HCT116 (cell line): ENCODE measurements around the gene BLCAP. TPM values are rescaled to one million over a fixed set of nuclear protein-coding genes. Genes with fewer than 3 reads are reported as not detected.

ENCODE experiments used
- ATAC-seq: fragments of 200-7000 bp; cut with Tn5 transposase; 2 replicates; pipeline ENCODE4 v1.9.1; 2020; ENCODE audit warnings: mild to moderate bottlenecking, moderate library complexity
- BruUV-seq: library from RNA; stranded (reverse); fragments of 400-500 nt; replicated peaks from 2 replicates; lab custom pipeline; 2021; lab: Mats Ljungman, UMichigan
- CTCF ChIA-PET: fragments of 300-600 bp; sonication (Branson Sonifier 250); formaldehyde crosslinking; loops from one replicate; lab custom pipeline; 2021; ENCODE audit warnings: antibody characterized with exemption; lab: Charles Lee
- POLR2A ChIA-PET: fragments of 300-600, 350-600 bp; sonication (Branson Sonifier 250); formaldehyde crosslinking; loops from one replicate; lab custom pipeline; 2021; ENCODE audit warnings: antibody characterized with exemption; lab: Charles Lee
- RAD21 ChIA-PET, 2 experiments: fragments of 300-600 bp; sonication (Branson Sonifier 250); formaldehyde crosslinking; loops; one replicate each; lab custom pipeline; 2023; ENCODE audit warnings: low total read pairs in 2 of 2; ENCODE audit not compliant: uncharacterized antibody in 2 of 2, unreplicated experiment in 2 of 2, low non-redundant PET in 1 of 2; lab: Charles Lee
- DNase-seq: peaks from one replicate; pipeline ENCODE4 v3.0.0-alpha.2; 2010; ENCODE audit warnings: low read depth, low spot score
- H2AFZ ChIP-seq: fragments of 200-600 bp; shearing (Covaris generic), sonication (generic); 2 replicates; pipeline ENCODE4 v1.6.1; 2017; ENCODE audit warnings: low read depth, mixed run types, mixed read lengths, antibody characterized with exemption, low read length; ENCODE audit not compliant: poor library complexity, severe bottlenecking
- H3K27ac ChIP-seq: 2 replicates; pipeline ENCODE4 v1.5.1; 2012; ENCODE audit warnings: low read depth, low read length
- H3K27me3 ChIP-seq: fragments of 200-600 bp; sonication (generic); 2 replicates; pipeline ENCODE4 v1.6.1; 2016; ENCODE audit warnings: mixed run types, low read length, mixed read lengths; ENCODE audit not compliant: insufficient read depth
- H3K36me3 ChIP-seq, 2 experiments: fragments of 200-500 bp in 1 of 2; fragments of 200-600 bp in 1 of 2; sonication (Bioruptor generic) in 1 of 2; sonication (generic) in 1 of 2; 2 replicates each; pipeline versions ENCODE4 v1.5.1 to v1.6.1; 2014 to 2016; ENCODE audit warnings: low read length in 2 of 2, inconsistent platforms in 1 of 2, mixed read lengths in 1 of 2, mixed run types in 1 of 2; ENCODE audit not compliant: insufficient read depth in 2 of 2, control insufficient read depth in 1 of 2
- H3K4me1 ChIP-seq, 2 experiments: fragments of 200-600 bp in 1 of 2; sonication (generic) in 1 of 2; 2 replicates each; pipeline versions ENCODE4 v1.5.1 to v1.6.1; 2012 to 2017; ENCODE audit warnings: low read length in 2 of 2, inconsistent platforms in 1 of 2, mild to moderate bottlenecking in 1 of 2, mixed read lengths in 1 of 2, mixed run types in 1 of 2, moderate library complexity in 1 of 2; ENCODE audit not compliant: insufficient read depth in 2 of 2, control insufficient read depth in 1 of 2
- H3K4me2 ChIP-seq: fragments of 200-600 bp; sonication (generic); 2 replicates; pipeline ENCODE4 v1.6.1; 2017; ENCODE audit warnings: mixed run types, low read length, mixed read lengths
- H3K4me3 ChIP-seq, 2 experiments: fragments of 200-600 bp in 1 of 2; sonication (generic) in 1 of 2; replicated peaks in 1 of 2; 2 replicates each; pipeline ENCODE4 v1.5.1; 2011 to 2016; ENCODE audit warnings: low read length in 2 of 2, control low read depth in 1 of 2, low read depth in 1 of 2, mild to moderate bottlenecking in 1 of 2, mixed read lengths in 1 of 2, mixed run types in 1 of 2
- H3K79me2 ChIP-seq: fragments of 200-600 bp; sonication (generic); 2 replicates; pipeline ENCODE4 v1.6.1; 2017; ENCODE audit warnings: mild to moderate bottlenecking, mixed run types, low read length, moderate library complexity, mixed read lengths; ENCODE audit not compliant: insufficient read depth
- H3K9ac ChIP-seq: fragments of 200-600 bp; sonication (generic); 2 replicates; pipeline ENCODE4 v1.6.1; 2016; ENCODE audit warnings: low read length, mixed read lengths
- H3K9me2 ChIP-seq: fragments of 200-600 bp; sonication (generic), shearing (Covaris generic); 2 replicates; pipeline ENCODE4 v1.6.1; 2017; ENCODE audit warnings: mixed run types, mild to moderate bottlenecking, moderate library complexity; ENCODE audit not compliant: insufficient read depth
- H3K9me3 ChIP-seq, 2 experiments: fragments of 200-500 bp in 1 of 2; fragments of 200-600 bp in 1 of 2; sonication (Bioruptor generic) in 1 of 2; sonication (generic) in 1 of 2; 2 replicates each; pipeline ENCODE4 v1.6.1; 2014 to 2017; ENCODE audit warnings: low read length in 2 of 2, mixed read lengths in 2 of 2, inconsistent platforms in 1 of 2, low read depth in 1 of 2, mild to moderate bottlenecking in 1 of 2, mixed run types in 1 of 2, moderate library complexity in 1 of 2; ENCODE audit not compliant: control insufficient read depth in 1 of 2, insufficient read depth in 1 of 2
- H4K20me1 ChIP-seq: fragments of 200-600 bp; sonication (generic), shearing (Covaris generic); 2 replicates; pipeline ENCODE4 v1.6.1; 2017; ENCODE audit warnings: mixed run types, mild to moderate bottlenecking, moderate library complexity; ENCODE audit not compliant: insufficient read depth
- ATF3 ChIP-seq: IDR thresholded peaks from 2 replicates; pipeline ENCODE4 v1.6.1; 2012
- CTCF ChIP-seq, 3 experiments: fragments of 200-600 bp in 1 of 3; sonication (generic) in 1 of 3; IDR thresholded peaks in 2 of 3; conservative IDR thresholded peaks in 1 of 3; 2 replicates each; pipeline ENCODE4 v1.5.1; 2012 to 2017; ENCODE audit warnings: low read depth in 2 of 3, low read length in 2 of 3, antibody characterized with exemption in 1 of 3, borderline replicate concordance in 1 of 3, control low read depth in 1 of 3, mild to moderate bottlenecking in 1 of 3, mixed read lengths in 1 of 3, mixed run types in 1 of 3, moderate library complexity in 1 of 3; ENCODE audit not compliant: insufficient read depth in 1 of 3
- ELF1 ChIP-seq: IDR thresholded peaks from 2 replicates; pipeline ENCODE4 v1.6.1; 2012; ENCODE audit warnings: low read depth, borderline replicate concordance
- EZH2 ChIP-seq: fragments of 200-600 bp; sonication (generic); IDR thresholded peaks from 2 replicates; pipeline ENCODE4 v1.6.1; 2017; ENCODE audit warnings: antibody characterized with exemption, mixed run types
- EZH2phosphoT487 ChIP-seq: fragments of 200-600 bp; IDR thresholded peaks from 2 replicates; pipeline ENCODE4 v1.6.1; 2018; ENCODE audit warnings: antibody characterized with exemption, borderline replicate concordance
- FOSL1 ChIP-seq: IDR thresholded peaks from 2 replicates; pipeline ENCODE4 v1.6.1; 2012; ENCODE audit warnings: low read depth
- JUND ChIP-seq: IDR thresholded peaks from 2 replicates; pipeline ENCODE4 v1.6.1; 2012
- POLR2AphosphoS5 ChIP-seq: IDR thresholded peaks from 2 replicates; pipeline ENCODE4 v1.6.1; 2011; ENCODE audit warnings: mild to moderate bottlenecking, low read depth, low read length, moderate library complexity
- SRF ChIP-seq: IDR thresholded peaks from 2 replicates; pipeline ENCODE4 v1.6.1; 2012; ENCODE audit warnings: low read depth
- ZBTB33 ChIP-seq: IDR thresholded peaks from 2 replicates; pipeline ENCODE4 v1.6.1; 2011; ENCODE audit warnings: mild to moderate bottlenecking, low read length, moderate library complexity; ENCODE audit not compliant: insufficient replicate concordance; ENCODE audit errors: extremely low read depth
- ZNF274 ChIP-seq: fragments of 200-500 bp; sonication (Bioruptor generic); IDR thresholded peaks from 2 replicates; pipeline ENCODE4 v1.6.1; 2014; ENCODE audit warnings: mild to moderate bottlenecking, low read depth, low read length, inconsistent platforms
- intact Hi-C: fragments of 100-400 bp; cut with micrococcal nuclease; formaldehyde crosslinking; loops from 2 replicates; pipeline ENCODE4 v1.10.0; 2022
- total RNA-seq: library from RNA; stranded (reverse); gene quantifications from one replicate; pipeline ENCODE4 v1.2.1, GENCODE V29; 2021; ENCODE audit not compliant: unreplicated experiment

Gene BLCAP
- total RNA-seq, 1 experiment from 2014 or later, result 27.5 TPM

DNA sequence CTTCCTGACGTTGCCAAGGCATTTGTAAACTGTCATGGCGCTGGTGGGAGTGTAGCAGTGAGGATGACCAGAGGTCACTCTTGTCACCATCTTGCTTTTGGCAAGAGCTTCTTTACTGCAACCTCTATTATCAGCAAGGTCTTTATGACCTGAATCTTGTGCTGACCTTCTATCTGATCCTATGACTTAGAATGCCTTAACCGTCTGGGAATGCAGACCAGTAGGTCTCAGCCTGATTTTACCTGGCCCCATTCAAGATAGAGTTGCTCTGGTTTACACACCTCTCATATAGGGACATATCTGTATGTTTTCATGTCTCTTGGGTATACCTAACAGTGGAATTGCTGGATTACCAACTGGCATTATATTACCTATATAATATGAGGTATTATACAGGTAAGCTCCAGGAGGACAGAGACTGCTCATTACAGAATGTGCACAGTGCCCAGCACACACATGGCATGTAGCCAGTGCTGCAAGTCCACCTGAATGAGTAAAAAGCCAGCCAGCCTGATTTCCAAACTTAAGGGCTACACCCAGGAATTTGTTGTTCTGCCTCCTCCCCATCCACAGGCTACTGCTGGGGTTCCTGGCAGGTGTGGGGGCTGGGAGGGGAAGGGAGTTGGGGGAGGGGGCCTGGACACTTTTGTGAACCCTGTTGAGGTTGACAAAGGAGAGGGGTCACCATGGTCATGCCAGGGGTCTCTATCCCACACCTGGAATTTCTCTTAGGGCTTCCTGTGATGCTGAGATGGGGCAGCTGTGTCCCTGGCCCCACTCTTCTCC is 35.2 kb upstream of the BLCAP start:
- no peaks in the 10 kb centered on the region for H3K9me3 ChIP-seq
- RAD21 ChIA-PET, result no interaction called here
- H3K4me3 ChIP-seq, result no peak overlapping the region
- TF ChIP-seq EZH2 (no peak), ELF1 (no peak), EZH2phosphoT487 (no peak), SRF (no peak)
- intact Hi-C loops, result loop anchor here (5.0 to 10.0 kb wide), 2 partner anchors 602 to 844 kb away; partner anchors contain the start of gene TGM2
- H3K4me1 ChIP-seq, result peaks cover 4 to 9% of the 10 kb centered on the region in 2 experiments; a peak in 1 of 4 replicates
- H3K79me2 ChIP-seq, result no peaks in the 10 kb centered on the region
- H3K27ac ChIP-seq, result no peak overlapping the region
- POLR2A ChIA-PET, result no interaction called here
- CTCF ChIA-PET, result interaction anchor here (1.0 to 1.2 kb wide), 2 partner anchors 19 to 742 kb away, joined by 3 read pairs; no protein-coding TSS in a partner anchor
- no peak overlapping the region for H3K4me2 ChIP-seq
- H3K36me3 ChIP-seq, result no peaks in the 10 kb centered on the region
- peaks cover 16% of the 10 kb centered on the region for H3K27me3 ChIP-seq
- H2AFZ ChIP-seq, result no peak overlapping the region
- no peak overlapping the region for H3K9ac ChIP-seq
- ATAC-seq (no peak), DNase-seq (no peak)
- no peaks in the 10 kb centered on the region for H4K20me1 ChIP-seq
- no TSS peak for BruUV-seq
- no peaks in the 10 kb centered on the region for H3K9me2 ChIP-seq

DNA sequence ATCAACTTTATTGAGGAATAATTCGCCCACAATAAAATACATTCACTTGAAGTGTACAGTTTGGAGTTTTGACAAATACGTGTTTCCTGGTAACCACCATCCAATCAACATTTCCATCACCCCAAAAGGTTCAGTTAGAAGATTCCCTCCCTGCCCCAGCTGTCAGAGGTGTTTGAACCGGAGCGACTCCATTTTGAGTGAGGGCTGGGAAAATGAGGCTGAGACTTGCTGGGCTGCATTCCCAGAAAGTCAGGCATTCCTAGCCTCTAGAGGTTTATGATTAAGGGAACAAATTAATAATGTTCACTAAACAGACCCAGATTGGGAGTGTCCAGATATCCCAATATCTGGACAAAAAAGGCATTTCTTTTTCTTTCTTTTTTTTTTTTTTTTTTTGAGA is 33.0 kb upstream of the BLCAP start:
- H3K9ac ChIP-seq, result no peak overlapping the region
- no peak overlapping the region for H3K4me3 ChIP-seq
- no peak overlapping the region for H3K27ac ChIP-seq
- ChIA-PET CTCF (no interaction called here), POLR2A (no interaction called here), RAD21 (no interaction called here)
- no peaks in the 10 kb centered on the region for H3K36me3 ChIP-seq
- BruUV-seq, result no TSS peak
- no peaks in the 10 kb centered on the region for H3K79me2 ChIP-seq
- H3K4me2 ChIP-seq, result no peak overlapping the region
- intact Hi-C loops, result loop anchor here (5.0 to 10.0 kb wide), 2 partner anchors 604 to 847 kb away; partner anchors contain the start of gene TGM2
- H3K4me1 ChIP-seq, result peaks cover 0 to 6% of the 10 kb centered on the region in 2 experiments; a peak in 1 of 4 replicates
- no peaks in the 10 kb centered on the region for H4K20me1 ChIP-seq
- no peaks in the 10 kb centered on the region; the same call in 1 of the 2 replicates for H3K27me3 ChIP-seq
- no peak for ATAC-seq
- no peak overlapping the region for H2AFZ ChIP-seq
- no peak for DNase-seq
- H3K9me3 ChIP-seq, result no peaks in the 10 kb centered on the region
- no peaks in the 10 kb centered on the region for H3K9me2 ChIP-seq
- TF ChIP-seq EZH2phosphoT487, result no peak
- no peak for TF ChIP-seq POLR2AphosphoS5
- no peak for TF ChIP-seq CTCF (IDR thresholded peaks at IDR 0.05 in 2 of 3, conservative IDR thresholded peaks at IDR 0.05 in 1 of 3; ENCODE audit: borderline replicate concordance in 1 of 3, insufficient read depth in 1 of 3, low read depth in 2 of 3, low read length in 2 of 3)
- no peak for TF ChIP-seq FOSL1
- no peak for TF ChIP-seq ATF3
- no peak for TF ChIP-seq JUND
- TF ChIP-seq ZNF274, result no peak
- TF ChIP-seq ZBTB33, result no peak
